ENCODE measurements around the gene OSBPL3.
A peak's percentile ranks its signal among the peaks of the same experiment; 100 is the strongest.

Gene OSBPL3

DNA sequence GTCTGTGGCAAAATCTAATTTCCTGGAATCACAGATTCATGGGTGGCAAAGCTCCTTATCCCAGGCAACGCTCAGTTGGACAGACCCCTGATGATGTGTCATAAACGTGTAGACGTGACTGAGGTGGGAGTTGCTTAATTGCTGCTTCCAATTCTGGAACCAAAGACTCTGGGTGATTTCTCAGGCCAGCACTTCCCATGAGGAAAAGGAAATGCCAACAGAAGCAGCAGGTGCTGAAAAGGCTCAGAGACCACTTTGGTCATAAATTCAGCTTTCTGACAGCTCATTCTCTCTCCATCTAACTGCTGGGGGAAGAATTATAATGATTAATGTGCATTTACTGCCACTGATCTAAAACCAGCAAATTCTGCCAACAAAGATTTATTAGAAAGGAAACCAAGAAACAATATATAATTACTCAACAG, 88.7 kb downstream of the OSBPL3 start:
- DNase-seq, result no peak

DNA sequence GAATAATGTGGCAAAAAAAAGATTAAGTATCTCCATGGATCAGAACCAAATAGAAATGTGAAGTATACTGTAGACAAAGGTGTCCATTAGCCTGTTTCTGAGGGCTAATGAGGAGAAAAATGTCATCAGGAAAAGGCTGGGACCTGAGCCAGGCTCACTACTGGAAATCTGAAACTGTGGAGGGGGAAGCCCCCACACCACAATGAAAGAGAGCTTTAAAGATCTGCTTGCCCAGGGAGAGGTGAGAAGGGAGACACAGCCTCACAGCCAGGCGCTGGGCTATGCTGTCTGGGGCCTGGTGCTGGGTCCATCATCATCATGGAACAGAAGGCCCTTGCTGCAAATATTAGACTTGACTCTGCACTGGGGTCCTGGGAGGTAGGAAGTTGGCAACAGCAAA, 90.4 kb downstream of the OSBPL3 start:
- DNase-seq, result no peak

DNA sequence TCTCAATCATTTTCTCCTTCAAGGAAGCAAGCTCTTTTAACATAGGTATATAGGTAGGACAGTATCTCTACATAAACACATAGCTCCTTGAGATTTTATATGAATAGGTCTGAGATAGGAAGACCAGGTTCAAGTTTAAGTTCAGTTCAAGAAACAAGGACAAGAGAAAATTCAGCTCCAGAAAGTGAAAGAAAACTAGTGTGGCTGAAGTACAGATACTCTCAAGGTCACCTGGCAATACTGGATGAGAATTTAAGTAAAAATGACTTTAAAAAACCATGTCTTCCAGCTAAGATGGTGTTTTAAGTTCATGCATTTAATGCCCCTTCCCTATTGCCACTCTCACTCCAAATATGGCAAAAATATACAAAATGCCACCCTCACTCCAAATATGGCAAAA, 91.3 kb downstream of the OSBPL3 start:
- no peak for DNase-seq

DNA sequence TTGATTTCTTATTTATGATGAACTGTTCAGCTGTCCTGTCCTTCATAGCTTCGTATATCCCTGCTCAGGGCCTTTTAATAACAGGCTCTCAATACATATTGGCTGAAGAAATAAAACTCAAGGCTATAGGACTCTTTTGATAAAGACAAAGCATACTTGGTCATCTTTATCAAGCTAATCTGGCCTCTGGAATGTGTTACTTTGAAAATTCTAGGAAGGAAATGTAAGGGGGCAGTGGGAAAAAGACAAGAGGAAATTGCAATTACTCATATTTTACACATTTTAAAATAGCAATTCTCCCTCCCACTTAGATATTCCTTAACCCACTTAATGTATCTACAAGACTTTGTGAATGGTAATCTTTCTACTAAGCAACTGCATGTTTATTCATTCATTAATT, 94.3 kb downstream of the OSBPL3 start:
- no peak for DNase-seq

DNA sequence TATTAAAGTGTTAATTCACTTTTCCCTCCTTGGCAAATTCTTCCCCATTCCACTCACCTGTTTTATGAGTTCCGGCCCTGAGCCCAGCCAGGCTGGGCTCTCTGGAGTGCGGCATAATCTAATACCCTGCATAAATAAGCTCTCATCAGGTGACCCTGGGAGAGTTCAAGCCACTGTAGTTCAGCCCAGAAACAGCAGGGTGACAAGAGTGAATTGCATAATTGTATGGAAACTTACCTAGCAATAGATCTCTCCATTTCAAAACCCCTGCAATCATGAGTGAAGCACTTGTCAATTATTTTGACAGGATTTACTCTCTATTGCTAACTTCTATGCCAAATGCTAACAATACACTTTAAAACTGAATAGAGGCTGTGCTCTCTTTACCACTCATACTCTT, 94.7 kb downstream of the OSBPL3 start:
- peak; percentile 30 for DNase-seq

DNA sequence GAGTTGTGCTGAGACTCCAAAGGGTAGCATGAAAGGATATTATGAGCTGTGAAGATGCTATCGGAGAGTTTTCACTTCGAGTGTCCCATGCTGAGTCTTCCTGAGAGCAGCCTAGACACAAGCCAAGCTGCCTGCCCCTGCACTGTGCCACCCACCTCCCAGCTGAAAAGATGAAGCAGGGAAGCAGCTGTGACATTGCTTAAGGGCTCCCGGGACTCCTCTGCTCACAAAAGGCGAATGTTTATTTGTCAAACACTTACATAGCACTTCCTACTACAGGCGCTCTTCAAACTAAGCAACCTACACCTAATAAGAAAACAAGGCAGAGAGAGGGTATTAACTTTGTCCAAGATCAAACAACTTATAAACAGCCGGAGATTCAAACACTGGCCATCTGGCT, 95.6 kb downstream of the OSBPL3 start:
- DNase-seq, result peak; percentile 46

DNA sequence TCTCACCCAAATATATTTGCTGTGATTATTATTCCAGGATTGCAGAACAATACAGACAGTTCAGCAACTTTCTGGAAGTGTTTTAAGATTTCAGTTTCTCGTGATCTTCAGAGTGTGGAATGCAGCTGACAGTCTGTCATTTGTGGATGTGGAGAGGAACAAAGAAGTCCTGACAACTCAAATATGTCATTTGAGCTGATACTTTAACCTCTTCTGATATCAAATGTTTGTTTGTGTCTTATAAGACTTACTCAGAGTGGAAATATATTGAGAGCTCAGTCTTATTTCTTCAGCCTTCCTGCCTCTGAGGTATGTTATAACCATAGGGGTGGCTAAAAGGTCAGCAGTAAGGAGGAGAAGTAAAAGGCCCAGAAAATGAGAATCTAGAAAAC, 96.4 kb downstream of the OSBPL3 start:
- DNase-seq, result no peak

DNA sequence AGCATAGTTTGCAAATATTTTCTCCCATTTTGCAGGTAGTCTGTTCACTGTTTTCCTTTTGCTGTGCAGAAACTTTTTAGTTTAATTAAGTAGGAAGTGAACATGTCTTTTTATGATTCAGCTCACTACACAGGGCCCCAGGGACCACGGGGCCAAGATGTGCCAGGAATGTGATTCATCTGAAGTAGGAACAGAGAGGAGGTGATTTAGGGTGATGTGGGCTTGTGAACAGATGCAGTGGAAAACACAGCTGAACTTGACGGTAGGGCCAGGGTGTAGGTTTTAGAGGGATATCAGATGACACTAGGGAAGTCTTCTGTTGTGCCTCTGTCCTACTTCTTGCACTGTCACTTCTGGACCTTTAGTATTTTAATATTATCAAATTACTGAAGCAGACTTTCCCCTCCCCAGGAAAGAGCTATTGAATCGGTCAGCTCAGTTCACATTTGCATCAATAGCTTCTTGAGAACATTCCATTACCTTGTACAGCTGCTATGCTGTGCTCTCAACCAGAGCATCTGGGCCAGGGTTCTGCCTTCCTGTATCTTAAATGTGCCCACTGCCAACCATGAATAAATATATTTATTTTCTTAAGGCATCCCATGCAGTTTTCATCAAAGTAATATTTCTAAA, 96.9 kb downstream of the OSBPL3 start:
- DNase-seq, result no peak

DNA sequence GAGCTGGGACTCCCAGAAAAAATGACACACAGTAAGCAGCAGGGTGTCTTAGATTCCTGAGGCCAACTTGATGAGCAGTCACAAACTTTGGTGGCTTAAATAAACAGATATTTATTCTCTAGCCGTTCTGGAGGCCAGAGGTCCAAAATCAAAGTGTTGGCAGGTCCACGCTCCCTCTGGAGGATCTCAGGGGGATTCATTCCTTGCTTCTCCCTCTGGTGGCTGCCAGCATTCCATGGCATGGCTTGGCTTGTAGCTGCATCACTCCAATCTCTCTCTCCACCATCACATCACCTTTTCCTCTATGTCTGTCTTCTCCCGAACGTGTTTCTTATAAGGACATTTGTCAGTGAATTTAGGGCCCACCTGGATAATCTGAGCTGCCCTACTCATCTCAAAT, 98.4 kb downstream of the OSBPL3 start:
- DNase-seq, result peak; percentile 7

DNA sequence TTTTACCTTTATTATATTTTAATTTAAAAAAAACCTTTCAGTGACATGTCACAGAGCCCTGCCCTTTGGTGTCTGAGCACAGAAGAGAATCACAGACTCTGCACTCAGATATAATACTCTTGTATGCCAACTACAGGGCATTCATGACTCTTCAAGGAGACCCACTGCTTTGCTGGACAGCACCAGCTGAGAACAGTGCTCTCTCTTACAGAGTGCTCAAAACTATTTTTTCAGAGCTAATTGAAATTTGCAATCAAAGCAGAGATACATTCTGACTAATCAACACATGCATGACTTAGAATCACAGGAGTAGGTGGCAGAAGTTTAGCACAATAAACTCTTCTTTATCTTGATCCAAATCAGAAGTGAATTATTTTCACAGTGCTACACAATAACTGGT, 99.1 kb downstream of the OSBPL3 start:
- no peak for DNase-seq

DNA sequence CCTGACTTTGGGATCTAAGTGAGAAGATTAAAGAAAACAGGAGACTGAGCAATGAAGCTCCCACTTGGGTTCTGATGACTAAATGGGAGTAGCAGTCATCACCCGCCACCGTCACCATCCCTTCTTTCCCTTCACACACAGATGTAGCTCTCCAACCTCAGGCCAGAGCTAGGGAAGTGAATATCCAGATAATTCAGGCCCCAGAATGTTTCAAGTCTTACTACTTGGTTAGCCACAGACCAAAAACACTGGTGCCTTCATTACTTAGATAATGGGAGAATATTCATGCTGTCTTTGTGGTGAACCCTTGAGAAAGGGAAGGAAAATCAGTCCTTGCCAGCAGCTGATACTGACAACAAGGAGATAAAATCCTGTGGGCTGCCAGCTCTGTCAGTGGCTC, 100.7 kb downstream of the OSBPL3 start:
- DNase-seq, result no peak

DNA sequence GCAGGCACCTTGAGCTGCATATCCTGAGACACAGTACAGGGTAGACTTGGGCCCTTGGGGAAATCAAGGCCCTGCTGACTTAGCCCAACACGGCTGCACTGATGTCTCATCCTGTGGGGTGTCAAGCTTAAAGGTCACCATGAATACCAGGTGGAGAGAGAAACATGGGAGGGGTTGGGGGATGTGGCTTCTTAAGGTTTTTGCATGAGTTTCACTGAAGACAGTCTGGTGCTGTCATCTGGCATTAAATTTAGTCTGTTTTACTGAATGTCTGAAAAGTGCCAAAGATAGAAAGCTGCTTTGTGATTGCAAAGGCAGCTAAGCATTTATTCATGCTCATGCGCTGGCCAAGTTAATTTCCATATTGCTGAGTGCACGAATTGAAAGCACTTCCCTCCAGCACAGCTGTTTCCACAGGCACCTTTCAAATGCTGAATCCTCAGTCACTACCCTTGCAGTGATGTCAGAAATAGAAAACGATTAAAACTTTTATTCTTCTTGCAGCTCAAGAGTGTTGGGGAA, 102.1 kb downstream of the OSBPL3 start:
- no peak for DNase-seq

DNA sequence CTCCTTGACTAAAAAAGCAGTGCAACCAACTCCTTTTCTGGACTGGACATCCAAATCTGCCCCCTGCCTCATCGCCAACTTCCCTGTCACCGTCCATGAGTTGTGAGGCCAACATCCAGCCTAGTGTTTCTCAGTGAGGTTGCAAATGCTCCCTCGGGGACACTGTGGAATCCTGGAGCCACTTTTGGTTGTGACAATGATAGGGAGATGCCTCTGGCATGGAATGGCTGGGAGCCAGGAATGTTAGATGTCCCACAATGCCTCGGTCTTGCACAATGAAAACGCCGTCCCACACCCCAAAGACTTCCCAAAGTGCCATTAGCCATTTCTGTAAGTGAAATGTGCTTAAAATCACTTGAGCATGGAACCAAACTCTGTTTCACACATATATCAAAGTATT, 105.2 kb downstream of the OSBPL3 start:
- no peak for DNase-seq

DNA sequence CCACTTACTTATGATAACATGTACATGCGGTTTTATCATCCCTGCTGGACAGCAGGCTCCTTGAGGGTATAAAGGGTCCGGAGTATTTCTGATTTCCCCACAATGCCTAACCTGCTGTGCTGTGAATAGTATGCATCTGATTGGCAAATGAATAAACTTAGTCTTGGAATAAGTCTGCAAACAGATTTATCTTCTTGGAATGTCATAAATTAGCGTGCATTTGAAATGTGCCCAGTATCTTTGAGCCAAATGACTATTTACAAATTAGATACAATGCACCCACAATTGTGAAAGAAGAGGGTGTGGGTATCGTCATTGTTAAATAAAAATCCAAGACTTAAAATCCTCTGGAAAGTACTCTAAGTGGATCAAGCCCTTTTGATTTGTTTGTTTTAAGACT, 106.0 kb downstream of the OSBPL3 start:
- DNase-seq, result peak; percentile 24

DNA sequence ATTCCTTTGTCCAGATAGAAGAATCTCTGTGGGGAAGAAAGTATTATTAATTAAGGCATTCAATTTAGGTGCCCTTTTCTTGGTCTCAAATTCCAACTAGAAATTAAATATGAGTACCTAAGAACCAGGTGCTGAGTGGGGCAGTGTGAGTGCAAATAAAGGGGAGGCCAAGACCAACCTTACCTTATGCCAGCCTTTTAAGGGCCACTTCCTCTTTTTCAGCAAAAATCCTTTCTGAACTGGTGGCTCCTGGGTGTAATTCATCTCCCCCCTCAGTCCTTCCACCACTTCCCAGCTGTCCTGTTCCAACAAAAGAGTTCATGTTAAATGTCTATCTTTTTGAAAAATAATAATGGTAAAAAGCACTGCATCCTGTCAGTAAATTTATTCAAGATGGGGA, 108.2 kb downstream of the OSBPL3 start:
- no peak for DNase-seq

DNA sequence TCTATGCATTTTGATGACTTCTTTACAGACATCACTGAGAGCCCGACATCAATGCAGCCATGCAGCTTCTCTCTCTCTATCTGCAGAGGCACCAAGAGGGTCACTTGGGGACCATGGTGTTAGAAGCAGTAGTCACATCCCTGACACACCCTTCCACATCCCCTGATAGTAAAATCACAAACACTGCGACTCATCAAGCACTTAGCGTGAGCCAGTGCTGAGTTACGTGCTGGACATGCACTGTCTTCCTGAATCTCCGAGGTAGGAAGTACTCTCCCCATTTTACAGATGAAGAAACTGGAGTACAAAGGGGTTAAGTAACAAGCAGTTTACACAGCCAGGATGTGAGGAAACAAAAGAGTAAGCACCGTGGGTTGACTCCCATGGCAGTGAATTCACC, 109.2 kb downstream of the OSBPL3 start:
- DNase-seq, result no peak

DNA sequence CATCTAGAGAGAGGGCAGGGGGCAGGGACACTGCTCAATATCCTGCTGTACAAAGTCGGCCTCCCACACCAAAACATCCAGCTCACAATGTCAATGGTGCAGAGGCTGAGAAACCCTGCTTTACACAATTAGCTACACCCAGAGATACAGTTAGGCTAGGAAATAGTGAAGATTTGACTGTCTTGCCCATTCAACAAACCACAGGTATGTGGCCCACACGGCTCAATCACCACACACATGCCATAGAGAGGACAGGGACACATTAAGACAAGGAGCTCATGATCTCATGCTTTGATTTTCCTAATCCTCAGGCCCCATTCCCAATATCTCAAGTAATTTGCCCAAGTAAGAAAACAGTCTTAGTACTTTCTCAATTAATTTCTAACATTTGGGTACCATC, 110.4 kb downstream of the OSBPL3 start:
- DNase-seq, result no peak

DNA sequence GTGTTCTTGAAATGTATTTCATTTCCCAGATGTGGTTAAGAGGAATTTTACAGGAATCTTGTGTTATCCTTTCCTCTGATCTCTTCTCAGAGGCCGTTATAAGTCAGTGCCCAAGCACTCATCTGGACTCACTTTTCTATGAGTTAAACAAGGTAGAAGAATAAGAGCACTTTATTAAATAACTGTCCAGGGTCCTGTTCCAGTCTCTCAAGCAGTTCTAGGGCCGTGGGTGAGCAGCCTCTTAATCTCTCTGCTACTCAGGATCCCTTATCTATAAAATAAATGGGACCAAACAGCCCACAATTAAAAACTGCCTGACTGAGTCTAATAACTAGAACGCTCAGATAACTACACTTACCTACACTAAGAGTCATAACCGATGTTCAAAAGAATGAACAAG, 111.2 kb downstream of the OSBPL3 start:
- DNase-seq, result no peak

DNA sequence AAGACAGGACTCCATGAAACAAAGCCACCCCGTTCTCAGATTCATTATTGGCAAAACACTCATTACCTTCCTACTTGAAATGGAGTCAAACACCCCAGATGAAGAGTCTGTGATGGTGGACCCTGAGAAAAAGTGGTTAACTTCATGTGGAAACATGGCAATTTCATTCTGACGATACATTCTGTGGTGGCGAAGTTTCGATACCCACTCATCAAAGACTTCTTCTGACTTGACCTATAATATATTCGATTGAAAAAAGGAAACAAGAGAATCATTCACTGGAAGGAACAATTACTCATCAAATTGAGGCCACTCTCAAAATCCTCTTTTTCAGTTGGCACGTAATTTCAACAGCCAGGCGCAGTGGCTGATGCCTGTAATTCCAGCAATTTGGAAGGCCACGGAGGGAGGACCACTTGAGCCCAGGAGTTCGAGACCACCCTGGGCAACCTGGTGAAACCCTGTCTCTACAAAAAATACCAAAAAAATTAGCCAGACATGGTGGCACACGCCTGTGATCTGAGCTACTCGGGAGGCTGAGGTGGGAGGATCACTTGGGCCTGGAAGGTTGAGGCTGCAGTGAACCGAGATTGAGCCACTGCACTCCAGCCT, 113.9 kb downstream of the OSBPL3 start:
- no peak for DNase-seq

DNA sequence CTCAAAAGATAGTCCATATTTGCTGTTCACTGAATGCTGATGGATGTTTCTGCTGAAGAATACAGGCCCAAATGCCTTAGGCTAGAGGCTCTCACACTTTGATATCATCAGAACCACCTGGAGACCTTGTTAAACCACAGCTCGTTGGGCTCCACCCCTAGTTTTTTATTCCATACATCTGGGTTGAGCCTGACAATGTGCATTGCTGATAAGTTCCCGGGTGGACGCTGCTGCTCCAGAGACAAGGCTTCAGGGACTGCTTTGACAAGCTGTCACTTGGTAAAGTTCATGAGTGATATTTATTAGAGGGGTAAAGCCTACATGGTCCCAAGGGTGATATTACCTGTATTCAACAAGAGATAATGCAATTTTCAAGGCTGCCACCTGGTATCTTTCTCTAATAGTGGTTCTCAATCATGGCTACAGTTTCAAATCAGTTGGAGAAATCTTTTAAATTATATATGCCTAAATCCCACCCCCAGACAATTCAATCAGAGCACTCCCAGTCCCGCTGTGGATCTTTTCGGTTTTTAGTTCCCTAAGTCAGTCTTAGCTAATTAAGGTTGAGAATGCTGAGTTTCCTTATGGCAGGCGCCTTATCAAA, 115.7 kb downstream of the OSBPL3 start:
- DNase-seq, result peak; percentile 81

DNA sequence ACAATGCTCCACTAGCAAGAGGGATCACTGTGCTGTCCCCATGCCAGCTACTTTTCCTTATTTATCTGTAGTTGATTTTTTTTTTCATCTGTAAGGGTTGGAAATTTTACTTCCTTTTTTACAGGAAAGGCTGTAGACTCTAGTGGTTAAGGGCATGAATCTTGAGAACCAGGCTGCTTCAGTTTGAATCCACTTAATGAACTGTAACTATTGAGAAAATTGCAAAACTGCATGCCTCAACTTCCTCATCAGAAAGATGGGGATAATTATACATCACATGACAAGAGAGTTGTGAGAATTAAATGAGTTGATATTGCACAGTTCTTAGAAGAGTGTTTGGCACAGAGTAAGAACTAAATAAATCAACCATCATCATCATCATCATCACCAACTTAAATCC, 116.4 kb downstream of the OSBPL3 start:
- no peak for DNase-seq

DNA sequence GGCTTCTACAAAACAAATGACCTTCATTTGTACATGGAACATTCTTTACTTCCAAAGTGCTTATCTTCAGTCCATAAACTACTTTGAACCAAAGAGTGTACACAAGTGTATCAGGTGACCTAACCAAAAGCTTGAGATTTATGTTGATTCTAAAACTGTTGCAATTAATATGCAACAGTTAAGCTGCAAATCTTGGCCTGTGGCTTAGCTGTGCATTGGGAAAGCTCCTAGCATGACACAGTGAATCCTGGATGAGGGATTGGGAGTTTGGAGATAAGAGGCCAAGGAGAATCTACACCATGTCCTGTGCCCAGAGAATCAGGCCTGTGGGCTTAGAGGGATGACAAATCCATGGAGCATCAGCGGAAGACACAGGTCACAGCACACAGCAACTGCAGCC, 117.5 kb downstream of the OSBPL3 start:
- peak; percentile 10 for DNase-seq

DNA sequence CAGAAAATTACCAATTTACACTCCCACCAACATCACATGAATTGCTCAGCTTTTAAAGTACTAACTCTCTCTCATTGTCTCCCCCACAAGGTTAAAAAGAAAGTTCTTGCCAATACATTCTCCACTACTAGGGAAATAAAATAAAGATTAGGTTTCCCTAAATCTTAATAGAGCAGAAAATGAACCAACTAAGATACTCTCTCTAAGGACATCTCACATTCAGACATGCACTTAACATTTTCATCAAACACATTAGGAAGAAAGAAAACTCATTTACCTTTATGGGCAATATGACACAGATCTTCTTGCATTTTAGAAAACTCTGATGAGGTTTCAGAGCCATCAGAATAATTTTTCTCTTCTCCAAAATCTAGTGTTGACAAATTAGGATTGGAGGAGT, 118.6 kb downstream of the OSBPL3 start:
- no peak for DNase-seq

DNA sequence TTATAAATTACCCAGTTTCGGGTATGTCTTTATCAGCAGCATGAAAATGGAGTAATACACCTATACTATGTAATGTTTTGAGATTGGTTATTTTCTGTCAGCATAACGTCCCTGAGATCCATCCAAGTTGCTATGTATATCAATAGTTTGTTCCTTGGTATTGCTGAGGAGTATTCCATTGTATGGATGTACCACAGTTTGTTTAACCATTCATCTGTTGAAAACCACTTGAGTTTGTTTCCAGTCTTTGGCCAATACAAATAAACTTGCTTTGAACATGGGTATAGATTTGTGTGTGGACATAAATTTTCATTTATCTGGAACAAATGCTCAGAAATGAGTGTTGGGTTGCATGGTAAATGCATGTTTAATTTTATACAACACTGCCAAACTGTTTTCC, 119.4 kb downstream of the OSBPL3 start:
- DNase-seq, result no peak

Measured in NCI-H82 (cell line).